ENCODE data around the gene MTERF2.

Gene MTERF2

GRCh38 chr12:106978035-106978800 lies 8.7 kb downstream of the MTERF2 start:
- no peak overlapping the region for H3K4me3 ChIP-seq (ENCODE audit: low read depth, low read length)
- peak; percentile 78 for DNase-seq (ENCODE audit: low read depth)
- TF ChIP-seq CTCF (conservative IDR thresholded peaks at IDR 0.05; ENCODE audit: low read depth, low read length): no peak

GRCh38 chr12:106976668-106977067 lies 10.3 kb downstream of the MTERF2 start:
- no peak overlapping the region for H3K4me3 ChIP-seq (ENCODE audit: low read depth, low read length)
- TF ChIP-seq CTCF (conservative IDR thresholded peaks at IDR 0.05; ENCODE audit: low read depth, low read length): no peak
- DNase-seq (ENCODE audit: low read depth): no peak

- TF ChIP-seq CTCF (conservative IDR thresholded peaks at IDR 0.05; ENCODE audit: low read depth, low read length): no peak
- no peak overlapping the region for H3K4me3 ChIP-seq (ENCODE audit: low read depth, low read length)
- DNase-seq (ENCODE audit: low read depth): peak; percentile 87
These were observed 10.8 kb downstream of the MTERF2 start for GRCh38 chr12:106975993-106976658.

- DNase-seq (ENCODE audit: low read depth): no peak
- no peak overlapping the region for H3K4me3 ChIP-seq (ENCODE audit: low read depth, low read length)
- TF ChIP-seq CTCF (conservative IDR thresholded peaks at IDR 0.05; ENCODE audit: low read depth, low read length): no peak
These were observed 11.8 kb downstream of the MTERF2 start for GRCh38 chr12:106975098-106975497.

GRCh38 chr12:106974511-106974910 lies 12.4 kb downstream of the MTERF2 start:
- no peak for DNase-seq (ENCODE audit: low read depth)
- TF ChIP-seq CTCF (conservative IDR thresholded peaks at IDR 0.05; ENCODE audit: low read depth, low read length): no peak
- no peak overlapping the region for H3K4me3 ChIP-seq (ENCODE audit: low read depth, low read length)

GRCh38 chr12:106973545-106973944 lies 13.4 kb downstream of the MTERF2 start:
- no peak for DNase-seq (ENCODE audit: low read depth)
- no peak for TF ChIP-seq CTCF (conservative IDR thresholded peaks at IDR 0.05; ENCODE audit: low read depth, low read length)

More at GRCh38 chr12:106973545-106973944, 13.4 kb downstream of the MTERF2 start:
- H3K4me3 ChIP-seq (ENCODE audit: low read depth, low read length): no peak overlapping the region
